ENCODE measurements around the gene SOX9.

GRCh38 chr17:72139212-72139611, 18.4 kb downstream of the SOX9 start:
- TF ChIP-seq CTCF (IDR thresholded peaks at IDR 0.05; ENCODE audit: insufficient read depth, low read length, poor library complexity, severe bottlenecking) (no peak), EZH2phosphoT487 (conservative IDR thresholded peaks at IDR 0.05; ENCODE audit: low read length) (no peak)
